HepG2 (cell line): Measurements from ENCODE around the gene FRMD3. TPM values are rescaled to one million over a fixed set of nuclear protein-coding genes. Genes with fewer than 3 reads are reported as not detected.

ENCODE experiments used
- ARID5B ChIP-seq: IDR thresholded peaks from 2 replicates; pipeline ENCODE4 v1.4.0; 2020; ENCODE audit warnings: mild to moderate bottlenecking, missing genetic modification reagents
- DPF2 ChIP-seq: sonication (generic); formaldehyde crosslinking; IDR thresholded peaks from 2 replicates; pipeline ENCODE4 v1.4.0; 2020; ENCODE audit warnings: mild to moderate bottlenecking, low read depth, missing genetic modification reagents, borderline replicate concordance
- HIVEP1 ChIP-seq: sonication (generic); formaldehyde crosslinking; IDR thresholded peaks from 2 replicates; pipeline ENCODE4 v1.4.0; 2020; ENCODE audit warnings: mild to moderate bottlenecking, missing genetic modification reagents
- HNF1A ChIP-seq, 2 experiments: sonication (generic) in 1 of 2; formaldehyde crosslinking in 1 of 2; IDR thresholded peaks; 2 replicates each; pipeline versions ENCODE4 v1.4.0 to v1.6.1; 2016 to 2020; ENCODE audit warnings: borderline replicate concordance in 1 of 2, low read depth in 1 of 2, mild to moderate bottlenecking in 1 of 2, missing genetic modification reagents in 1 of 2
- JARID2 ChIP-seq: sonication (generic); formaldehyde crosslinking; IDR thresholded peaks from 2 replicates; pipeline ENCODE4 v1.8.1; 2023; ENCODE audit warnings: missing genetic modification reagents, inconsistent platforms; ENCODE audit not compliant: insufficient replicate concordance
- JUN ChIP-seq: sonication (generic); formaldehyde crosslinking; IDR thresholded peaks from 2 replicates; pipeline ENCODE4 v1.4.0; 2020; ENCODE audit warnings: mild to moderate bottlenecking, missing genetic modification reagents
- KDM5A ChIP-seq: fragments of 200-600 bp; sonication (generic); IDR thresholded peaks from 2 replicates; pipeline ENCODE4 v1.7.0; 2018; ENCODE audit warnings: antibody characterized with exemption, mild to moderate bottlenecking, low read length, borderline replicate concordance
- MED8 ChIP-seq: sonication (generic); formaldehyde crosslinking; IDR thresholded peaks from 2 replicates; pipeline ENCODE4 v1.8.1; 2023; ENCODE audit warnings: mild to moderate bottlenecking, missing genetic modification reagents; ENCODE audit not compliant: insufficient replicate concordance
- RCOR2 ChIP-seq: IDR thresholded peaks from 2 replicates; pipeline ENCODE4 v1.6.1; 2016; ENCODE audit warnings: missing biosample characterization, missing genetic modification reagents
- SMAD1 ChIP-seq: sonication (generic); formaldehyde crosslinking; IDR thresholded peaks from 2 replicates; pipeline ENCODE4 v1.4.0; 2020; ENCODE audit warnings: missing genetic modification reagents, low read depth, mild to moderate bottlenecking, borderline replicate concordance
- TCF7 ChIP-seq: sonication (generic); IDR thresholded peaks from 2 replicates; pipeline ENCODE4 v1.6.1; 2016; ENCODE audit warnings: antibody characterized with exemption, low read depth
- THAP9 ChIP-seq: sonication (generic); formaldehyde crosslinking; IDR thresholded peaks from 2 replicates; pipeline ENCODE4; 2020; ENCODE audit warnings: missing genetic modification reagents, mild to moderate bottlenecking, borderline replicate concordance
- polyA plus RNA-seq, 8 experiments: library from polyadenylated mRNA; depleted of rRNA in 3 of 8; stranded (reverse) in 7 of 8; unstranded in 1 of 8; fragments of >200 nt; fragmentation: Illumina TruSeq in 4 of 8; extraction: Trizol in 4 of 8; gene quantifications; 2 replicates each; pipeline versions ENCODE4 v1.2.1 to v1.2.3, GENCODE V29; 2011 to 2016; ENCODE audit warnings: low read depth in 4 of 8, missing spikeins in 1 of 8, mixed read lengths in 1 of 8; ENCODE audit not compliant: insufficient read depth in 1 of 8
- total RNA-seq, 5 experiments: library from RNA; depleted of rRNA; stranded (reverse); fragments of >200 nt; fragmentation: Illumina TruSeq; extraction: Trizol; gene quantifications; 2 replicates each; pipeline ENCODE4 v1.2.3, GENCODE V29; 2016; ENCODE audit warnings: low read depth in 1 of 5
- TF ChIP-seq, protein P1 (sequence below): sonication (generic); formaldehyde crosslinking; IDR thresholded peaks from 2 replicates; pipeline ENCODE4 v1.8.1; 2022; ENCODE audit warnings: low read depth, mild to moderate bottlenecking, missing genetic modification reagents

FRMD3 gene
- total and polyA plus RNA-seq, 2 of the 13 experiments (the other 11 are each of a cell fraction or from before 2014, with no cell fraction given), result 3.2 to 7.7 TPM

DNA sequence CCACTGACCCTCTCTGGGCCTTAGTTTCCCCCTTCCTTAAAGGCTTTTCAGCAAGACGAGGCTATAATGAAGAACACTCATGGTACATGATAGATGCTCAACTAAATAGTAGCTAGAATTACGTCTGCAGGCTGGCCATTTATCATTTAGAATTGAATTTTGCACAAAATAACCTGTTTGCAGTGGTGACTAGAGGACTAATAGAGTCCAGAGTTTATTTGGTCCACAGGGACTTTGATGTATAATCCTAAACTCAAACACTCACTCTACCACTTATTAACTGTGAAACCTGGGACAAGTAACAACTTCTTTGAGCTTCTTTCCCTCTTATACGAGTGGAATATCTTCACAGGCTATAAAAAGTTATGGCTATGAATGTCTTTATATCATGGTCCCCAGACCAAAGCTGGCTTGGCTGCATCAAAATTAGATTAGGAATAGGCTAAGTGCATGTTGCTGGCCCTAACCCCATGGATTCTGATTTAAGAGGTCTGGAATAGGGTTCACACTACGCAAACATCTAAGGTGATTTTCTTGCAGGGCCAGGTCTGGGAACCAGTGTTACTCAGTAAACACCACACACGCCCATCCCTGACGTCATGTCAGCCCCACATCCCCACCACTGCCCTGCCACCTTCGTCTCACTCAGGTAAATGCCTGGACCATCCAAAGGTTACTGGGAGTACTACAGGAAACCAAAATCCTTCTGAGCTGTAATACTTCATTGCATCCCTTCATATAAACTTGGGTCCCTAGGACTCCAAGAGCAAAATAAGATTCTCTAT lies 150.6 kb downstream of the FRMD3 start (continued):
- TF ChIP-seq ARID5B (CRISPR knock-in tag), result peak; percentile 67
- peak; percentile 75 for TF ChIP-seq RCOR2 (CRISPR knock-in tag)
- no peak for TF ChIP-seq MED8
- peak; percentile 41; the same call in 1 of the 2 replicates for TF ChIP-seq JUN (CRISPR knock-in tag)
- TF ChIP-seq HIVEP1 (CRISPR knock-in tag), result no peak
- TF ChIP-seq JARID2 (CRISPR knock-in tag), result no peak
- TF ChIP-seq TCF7, result peak; percentile 69
- TF ChIP-seq KDM5A, result 0 out of 2 replicates have a peak, but pooled peaks have one; percentile 22
- peak; percentile 76 for TF ChIP-seq HNF1A (IDR thresholded peaks at IDR 0.05; ENCODE audit: low read depth)
- peak; percentile 79; the same call in 1 of the 2 replicates for TF ChIP-seq HNF1A (CRISPR knock-in tag; IDR thresholded peaks at IDR 0.05; ENCODE audit: borderline replicate concordance)
- TF ChIP-seq DPF2 (CRISPR knock-in tag), result peak; percentile 81
- TF ChIP-seq, protein P1, sequence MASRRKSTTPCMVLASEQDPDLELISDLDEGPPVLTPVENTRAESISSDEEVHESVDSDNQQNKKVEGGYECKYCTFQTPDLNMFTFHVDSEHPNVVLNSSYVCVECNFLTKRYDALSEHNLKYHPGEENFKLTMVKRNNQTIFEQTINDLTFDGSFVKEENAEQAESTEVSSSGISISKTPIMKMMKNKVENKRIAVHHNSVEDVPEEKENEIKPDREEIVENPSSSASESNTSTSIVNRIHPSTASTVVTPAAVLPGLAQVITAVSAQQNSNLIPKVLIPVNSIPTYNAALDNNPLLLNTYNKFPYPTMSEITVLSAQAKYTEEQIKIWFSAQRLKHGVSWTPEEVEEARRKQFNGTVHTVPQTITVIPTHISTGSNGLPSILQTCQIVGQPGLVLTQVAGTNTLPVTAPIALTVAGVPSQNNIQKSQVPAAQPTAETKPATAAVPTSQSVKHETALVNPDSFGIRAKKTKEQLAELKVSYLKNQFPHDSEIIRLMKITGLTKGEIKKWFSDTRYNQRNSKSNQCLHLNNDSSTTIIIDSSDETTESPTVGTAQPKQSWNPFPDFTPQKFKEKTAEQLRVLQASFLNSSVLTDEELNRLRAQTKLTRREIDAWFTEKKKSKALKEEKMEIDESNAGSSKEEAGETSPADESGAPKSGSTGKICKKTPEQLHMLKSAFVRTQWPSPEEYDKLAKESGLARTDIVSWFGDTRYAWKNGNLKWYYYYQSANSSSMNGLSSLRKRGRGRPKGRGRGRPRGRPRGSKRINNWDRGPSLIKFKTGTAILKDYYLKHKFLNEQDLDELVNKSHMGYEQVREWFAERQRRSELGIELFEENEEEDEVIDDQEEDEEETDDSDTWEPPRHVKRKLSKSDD (CRISPR knock-in tag), result 0 out of 2 replicates have a peak, but pooled peaks have one; percentile 20
- no peak for TF ChIP-seq SMAD1 (CRISPR knock-in tag)
- no peak for TF ChIP-seq THAP9 (CRISPR knock-in tag)
